Astrocyte (in vitro differentiated cells and primary cell): ENCODE results near the gene ZBTB49. TPM values are rescaled to one million over a fixed set of nuclear protein-coding genes. Genes with fewer than 3 reads are reported as not detected.

ENCODE experiments used
- DNase-seq: peaks from one replicate; pipeline ENCODE4 v3.0.0-alpha.2; 2010; ENCODE audit warnings: low read depth
- FAIRE-seq: peaks from 2 replicates; lab custom pipeline; 2011; peaks lifted over from hg19 to GRCh38; lab: Jason Lieb, UNC
- H2AFZ ChIP-seq: 2 replicates; pipeline ENCODE4 v1.6.0; 2012; ENCODE audit warnings: low read depth, low read length, inconsistent platforms
- H3K27ac ChIP-seq: 2 replicates; pipeline ENCODE4 v1.5.1; 2011; ENCODE audit warnings: low read depth, low read length, inconsistent platforms
- H3K27me3 ChIP-seq: 2 replicates; pipeline ENCODE4 v1.6.0; 2011; ENCODE audit warnings: low read length, inconsistent platforms; ENCODE audit not compliant: insufficient read depth
- H3K36me3 ChIP-seq: 2 replicates; pipeline ENCODE4 v1.5.1; 2011; ENCODE audit warnings: low read length, inconsistent platforms; ENCODE audit not compliant: insufficient read depth
- H3K4me1 ChIP-seq: 2 replicates; pipeline ENCODE4 v1.5.1; 2011; ENCODE audit warnings: low read length, inconsistent platforms; ENCODE audit not compliant: insufficient read depth
- H3K4me2 ChIP-seq: 2 replicates; pipeline ENCODE4 v1.6.0; 2012; ENCODE audit warnings: low read length, inconsistent platforms
- H3K4me3 ChIP-seq: 2 replicates; pipeline ENCODE4 v1.5.1; 2011; ENCODE audit warnings: low read depth, mild to moderate bottlenecking, low read length, inconsistent platforms; ENCODE audit not compliant: insufficient read depth
- H3K79me2 ChIP-seq: 2 replicates; pipeline ENCODE4 v1.6.0; 2012; ENCODE audit warnings: mild to moderate bottlenecking, low read length, inconsistent platforms; ENCODE audit not compliant: insufficient read depth
- H3K9ac ChIP-seq: 2 replicates; pipeline ENCODE4 v1.6.0; 2012; ENCODE audit warnings: mild to moderate bottlenecking, low read length, inconsistent platforms
- H3K9me3 ChIP-seq: 2 replicates; pipeline ENCODE4 v1.5.1; 2012; ENCODE audit warnings: low read depth, mild to moderate bottlenecking, low read length, inconsistent platforms; ENCODE audit not compliant: insufficient read depth
- H4K20me1 ChIP-seq: 2 replicates; pipeline ENCODE4 v1.6.0; 2012; ENCODE audit warnings: low read length, inconsistent platforms; ENCODE audit not compliant: insufficient read depth
- H3K27ac Mint-ChIP-seq: one replicate; pipeline ENCODE4 v1.8.0; 2021; ENCODE audit warnings: mild to moderate bottlenecking, mixed read lengths; ENCODE audit not compliant: unreplicated experiment
- H3K27me3 Mint-ChIP-seq: one replicate; pipeline ENCODE4 v1.8.0; 2021; ENCODE audit warnings: low read depth, mixed read lengths; ENCODE audit not compliant: unreplicated experiment
- H3K36me3 Mint-ChIP-seq: one replicate; pipeline ENCODE4 v1.8.0; 2021; ENCODE audit warnings: low read depth, mixed read lengths; ENCODE audit not compliant: unreplicated experiment
- H3K4me1 Mint-ChIP-seq: one replicate; pipeline ENCODE4 v1.8.0; 2021; ENCODE audit warnings: low read depth, mixed read lengths; ENCODE audit not compliant: unreplicated experiment
- H3K4me3 Mint-ChIP-seq: one replicate; pipeline ENCODE4 v1.8.0; 2021; ENCODE audit warnings: mild to moderate bottlenecking, moderate library complexity, mixed read lengths; ENCODE audit not compliant: unreplicated experiment
- H3K9me3 Mint-ChIP-seq: one replicate; pipeline ENCODE4 v1.8.0; 2021; ENCODE audit warnings: mild to moderate bottlenecking, mixed read lengths; ENCODE audit not compliant: unreplicated experiment
- CTCF ChIP-seq: IDR thresholded peaks from 2 replicates; pipeline ENCODE4 v1.5.1; 2011; ENCODE audit warnings: low read depth, mild to moderate bottlenecking, inconsistent platforms, low read length, moderate library complexity; ENCODE audit not compliant: insufficient read depth
- EZH2 ChIP-seq: IDR thresholded peaks from 2 replicates; pipeline ENCODE4 v1.6.1; 2012; ENCODE audit warnings: mild to moderate bottlenecking, low read length, inconsistent platforms; ENCODE audit not compliant: insufficient read depth
- total RNA-seq: library from RNA; stranded (reverse); gene quantifications from 2 replicates; pipeline ENCODE4 v1.2.1, GENCODE V29; 2021

ZBTB49 gene
- total RNA-seq, 1 donor from 2014 or later: 5.5 TPM

- FAIRE-seq: no peak
These were observed 11.9 kb downstream of the ZBTB49 start for GRCh38 chr4:4302001-4302400.

GRCh38 chr4:4302416-4302815, 12.4 kb downstream of the ZBTB49 start:
- DNase-seq: no peak
- no peaks in the 10 kb centered on the region for H3K27me3 Mint-ChIP-seq
- Histone ChIP-seq H3K4me1 (no peaks in the 10 kb centered on the region), H3K36me3 (peaks cover 11% of the 10 kb centered on the region), H3K27ac (no peak overlapping the region), H3K27me3 (no peaks in the 10 kb centered on the region), H4K20me1 (peaks cover 24% of the 10 kb centered on the region), H3K4me3 (no peak overlapping the region), H2AFZ (no peak overlapping the region), H3K9me3 (no peaks in the 10 kb centered on the region), H3K79me2 (peaks cover 16% of the 10 kb centered on the region), H3K9ac (no peak overlapping the region), H3K4me2 (no peak overlapping the region)
- H3K36me3 Mint-ChIP-seq: peaks cover 6% of the 10 kb centered on the region
- no peaks in the 10 kb centered on the region for H3K9me3 Mint-ChIP-seq
- H3K27ac Mint-ChIP-seq: no peak overlapping the region
- TF ChIP-seq CTCF (no peak), EZH2 (no peak)
- no peak overlapping the region for H3K4me3 Mint-ChIP-seq
- H3K4me1 Mint-ChIP-seq: peaks cover 6% of the 10 kb centered on the region
- no peak for FAIRE-seq

More at GRCh38 chr4:4302001-4302400, 11.9 kb downstream of the ZBTB49 start:
- Histone ChIP-seq H2AFZ (no peak overlapping the region), H3K36me3 (peaks cover 11% of the 10 kb centered on the region), H3K4me1 (no peaks in the 10 kb centered on the region), H3K27ac (no peak overlapping the region), H3K79me2 (peaks cover 20% of the 10 kb centered on the region), H4K20me1 (peaks cover 25% of the 10 kb centered on the region), H3K27me3 (no peaks in the 10 kb centered on the region), H3K4me2 (no peak overlapping the region), H3K9me3 (no peaks in the 10 kb centered on the region), H3K9ac (no peak overlapping the region), H3K4me3 (no peak overlapping the region)
- peaks cover 5% of the 10 kb centered on the region for H3K36me3 Mint-ChIP-seq
- H3K4me1 Mint-ChIP-seq: peaks cover 6% of the 10 kb centered on the region
- no peaks in the 10 kb centered on the region for H3K27me3 Mint-ChIP-seq
- no peak overlapping the region for H3K27ac Mint-ChIP-seq
- DNase-seq: no peak
- H3K4me3 Mint-ChIP-seq: no peak overlapping the region
- no peaks in the 10 kb centered on the region for H3K9me3 Mint-ChIP-seq
- no peak for TF ChIP-seq EZH2
- no peak for TF ChIP-seq CTCF

- Mint-ChIP-seq H3K9me3 (no peaks in the 10 kb centered on the region), H3K27ac (no peak overlapping the region), H3K4me1 (peaks cover 15% of the 10 kb centered on the region), H3K4me3 (no peak overlapping the region), H3K36me3 (peaks cover 6% of the 10 kb centered on the region), H3K27me3 (no peaks in the 10 kb centered on the region)
- Histone ChIP-seq H3K27me3 (no peaks in the 10 kb centered on the region), H3K4me3 (no peak overlapping the region), H3K27ac (no peak overlapping the region), H3K4me1 (peaks cover 12% of the 10 kb centered on the region), H3K79me2 (no peaks in the 10 kb centered on the region), H2AFZ (no peak overlapping the region), H3K4me2 (no peak overlapping the region), H3K9ac (no peak overlapping the region), H3K9me3 (no peaks in the 10 kb centered on the region), H3K36me3 (peaks cover 10% of the 10 kb centered on the region), H4K20me1 (peaks cover 4% of the 10 kb centered on the region)
- TF ChIP-seq CTCF (no peak), EZH2 (no peak)
- FAIRE-seq (no peak), DNase-seq (no peak)
These were observed 16.9 kb downstream of the ZBTB49 start for GRCh38 chr4:4306920-4307319.
